Endometrial microvascular endothelial cells (primary cell): Measurements from ENCODE around the gene GPER1. TPM values are rescaled to one million over a fixed set of nuclear protein-coding genes. Genes with fewer than 3 reads are reported as not detected.
"Not testable (repeated sequence)": the region's sequence is repeated elsewhere in the genome, so short reads cannot be mapped to it uniquely, and the experiment has no call there.

Experiments used
- in situ Hi-C: cut with HindIII; loops from 2 replicates; pipeline ENCODE4 v1.10.0; 2017; ENCODE audit warnings: low sequenced_read_pairs, low pct_unique_long_range_greater_than_20kb; ENCODE audit errors: inconsistent ontology term
- total RNA-seq: library from RNA; depleted of rRNA; stranded (reverse); fragments of >200 nt; gene quantifications from one replicate; pipeline ENCODE4 v1.2.3, GENCODE V29; 2015; ENCODE audit errors: inconsistent ontology term

GPER1 gene
- total RNA-seq, 1 donor from 2014 or later = 0.28 TPM

GRCh38 chr7:1064581-1064980 lies 23.3 kb upstream of the GPER1 start:
- in situ Hi-C loops = no loop called here

DNA sequence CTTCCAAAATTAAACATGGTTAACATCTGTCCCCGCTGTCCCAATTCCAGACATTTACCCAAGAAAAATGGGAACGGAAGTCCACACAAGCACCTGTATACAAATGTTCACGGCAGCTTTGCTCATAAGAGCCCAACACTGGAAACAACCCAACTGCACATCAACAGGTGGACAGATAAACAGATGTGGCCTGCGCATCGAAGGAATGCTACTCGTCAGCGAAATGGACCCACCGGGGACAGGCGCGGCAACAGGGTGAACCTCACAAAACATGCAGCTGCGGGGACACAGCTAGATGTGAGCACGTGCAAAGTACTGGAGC lies 22.7 kb upstream of the GPER1 start:
- in situ Hi-C loops = no loop called here

DNA sequence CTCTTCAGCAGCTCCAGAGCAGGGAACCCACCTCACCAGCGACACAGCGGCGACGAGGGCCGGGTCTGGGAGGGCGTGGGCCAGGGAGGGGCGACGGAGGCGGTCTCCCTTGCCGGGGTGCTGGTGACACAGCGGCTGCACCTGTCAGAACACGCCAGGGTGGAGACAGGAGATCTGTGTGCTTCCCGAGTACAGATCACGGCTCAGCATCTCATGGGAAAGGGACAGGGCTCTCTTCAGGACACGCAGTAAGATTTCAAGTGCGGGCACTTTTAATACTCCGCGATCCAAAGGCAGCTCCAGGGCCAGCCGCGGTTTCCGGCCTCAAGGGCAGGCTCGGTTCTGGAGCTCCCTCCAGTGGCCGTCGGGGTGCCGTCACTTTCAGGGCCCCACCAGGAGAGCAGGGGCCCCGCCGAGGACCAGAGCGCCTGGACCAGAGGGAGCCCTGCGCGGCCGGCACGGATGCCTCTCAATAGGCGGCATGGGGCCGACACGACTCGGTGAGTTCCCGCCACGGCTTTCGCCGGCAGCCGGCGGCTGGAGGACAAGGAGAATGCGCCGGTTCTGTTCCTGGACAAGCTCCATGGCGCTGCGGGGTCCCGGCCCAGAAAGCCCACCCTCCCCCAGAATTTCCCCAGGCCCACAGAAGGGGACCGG lies 22.2 kb upstream of the GPER1 start:
- in situ Hi-C loops = no loop called here

DNA sequence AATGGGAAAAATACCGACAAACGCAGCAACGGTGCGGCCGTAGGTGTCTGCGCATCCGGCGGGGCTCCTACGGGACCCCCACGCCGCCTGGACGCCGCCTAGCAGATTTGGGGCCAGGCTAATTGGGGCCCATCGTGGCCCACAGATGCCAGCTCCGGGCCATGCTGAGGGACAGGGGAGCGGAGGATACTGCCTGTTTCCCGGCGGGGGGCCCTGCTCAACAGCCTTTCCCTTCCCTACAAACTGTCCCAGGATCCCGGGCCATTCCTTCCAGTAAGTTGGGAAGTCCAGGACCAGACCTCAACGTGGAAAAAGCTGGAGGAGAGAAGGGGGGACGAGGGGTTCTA lies 21.7 kb upstream of the GPER1 start:
- in situ Hi-C loops = no loop called here

- in situ Hi-C loops = no loop called here
These were observed 19.9 kb upstream of the GPER1 start for GRCh38 chr7:1068013-1068412.

DNA sequence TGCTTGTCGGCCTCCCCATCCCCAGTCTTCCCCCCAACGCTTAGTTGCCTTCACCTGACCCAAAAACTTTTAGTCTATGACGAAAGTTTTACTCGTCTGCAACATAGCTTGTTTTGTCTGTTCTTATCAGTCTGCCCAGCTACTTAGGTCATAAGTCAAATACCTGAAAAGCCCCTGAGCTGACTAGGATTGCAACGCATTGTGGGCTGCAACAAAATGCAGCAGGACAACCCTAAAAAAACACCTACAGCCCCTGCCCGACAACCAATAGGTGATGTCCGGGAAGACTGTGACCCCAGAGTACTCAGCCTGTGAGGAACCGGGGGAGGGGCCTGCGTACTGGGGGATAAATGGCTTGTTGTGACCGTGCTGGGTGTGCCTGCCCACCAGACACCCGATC lies 19.3 kb upstream of the GPER1 start:
- in situ Hi-C loops = no loop called here

DNA sequence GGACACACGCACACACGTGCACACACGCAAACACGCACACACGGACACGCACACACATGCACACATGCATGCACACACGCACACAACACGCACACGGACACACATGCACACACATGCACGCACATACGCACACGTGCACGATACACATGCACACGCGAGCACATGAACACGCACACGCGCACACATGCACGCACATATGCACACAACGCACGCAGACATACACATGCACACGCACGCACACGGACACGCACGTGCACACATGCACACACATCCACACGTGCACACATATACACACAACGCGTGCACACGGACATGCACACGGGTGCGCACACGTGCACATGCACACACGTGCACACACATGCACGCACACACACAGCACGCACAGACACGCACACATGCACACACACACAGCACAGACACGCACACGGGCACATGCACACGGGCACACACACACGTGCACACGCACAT lies 17.3 kb upstream of the GPER1 start:
- in situ Hi-C loops = no loop called here

DNA sequence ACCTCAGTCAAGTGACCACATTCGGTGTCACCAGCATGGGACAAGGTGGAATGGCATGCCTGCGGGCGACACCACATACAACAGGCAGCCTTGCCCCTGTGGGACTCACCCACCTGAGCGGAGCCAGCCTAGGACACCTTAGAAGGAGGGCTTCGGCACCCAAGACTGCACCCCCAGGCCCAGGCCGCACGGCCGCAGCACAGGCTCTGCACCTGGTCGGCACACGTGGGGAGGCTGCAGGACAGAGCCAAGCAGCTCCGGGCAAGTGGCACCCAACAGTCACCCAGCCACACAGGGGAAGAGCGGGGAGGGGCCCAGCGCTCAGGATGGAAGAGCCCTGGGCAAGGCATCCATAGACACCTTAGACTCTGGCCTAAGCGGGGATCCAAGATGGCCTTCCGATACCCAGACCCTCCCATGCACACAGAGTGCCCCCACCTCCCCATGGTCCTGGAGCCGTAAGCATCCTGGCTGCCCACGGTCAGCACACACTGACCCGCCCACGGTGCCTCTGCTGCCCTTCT lies 16.1 kb upstream of the GPER1 start:
- in situ Hi-C loops = no loop called here

- in situ Hi-C loops = no loop called here
These were observed 14.6 kb upstream of the GPER1 start for GRCh38 chr7:1073142-1073977.

DNA sequence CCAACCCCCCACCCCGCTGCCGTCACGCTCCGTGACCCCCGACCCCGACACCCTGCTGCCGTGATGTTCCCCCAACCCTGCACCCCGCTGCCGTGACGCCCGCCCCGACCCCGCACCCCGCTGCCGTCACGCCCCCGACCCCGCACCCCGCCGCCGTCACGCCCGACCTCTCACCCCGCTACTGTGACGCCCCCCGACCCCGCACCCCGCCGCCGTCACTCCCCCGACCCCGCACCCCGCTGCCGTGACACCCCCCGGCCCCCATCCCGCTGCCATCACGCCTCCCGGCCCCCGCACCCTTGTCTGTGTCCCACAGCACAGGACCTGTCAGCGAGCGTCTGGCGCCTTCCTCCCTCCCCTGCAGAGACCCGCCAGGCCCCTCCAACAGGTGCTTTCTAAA lies 13.9 kb upstream of the GPER1 start:
- in situ Hi-C loops = not testable (repeated sequence)

GRCh38 chr7:1074593-1075431 lies 13.1 kb upstream of the GPER1 start:
- in situ Hi-C loops = no loop called here

DNA sequence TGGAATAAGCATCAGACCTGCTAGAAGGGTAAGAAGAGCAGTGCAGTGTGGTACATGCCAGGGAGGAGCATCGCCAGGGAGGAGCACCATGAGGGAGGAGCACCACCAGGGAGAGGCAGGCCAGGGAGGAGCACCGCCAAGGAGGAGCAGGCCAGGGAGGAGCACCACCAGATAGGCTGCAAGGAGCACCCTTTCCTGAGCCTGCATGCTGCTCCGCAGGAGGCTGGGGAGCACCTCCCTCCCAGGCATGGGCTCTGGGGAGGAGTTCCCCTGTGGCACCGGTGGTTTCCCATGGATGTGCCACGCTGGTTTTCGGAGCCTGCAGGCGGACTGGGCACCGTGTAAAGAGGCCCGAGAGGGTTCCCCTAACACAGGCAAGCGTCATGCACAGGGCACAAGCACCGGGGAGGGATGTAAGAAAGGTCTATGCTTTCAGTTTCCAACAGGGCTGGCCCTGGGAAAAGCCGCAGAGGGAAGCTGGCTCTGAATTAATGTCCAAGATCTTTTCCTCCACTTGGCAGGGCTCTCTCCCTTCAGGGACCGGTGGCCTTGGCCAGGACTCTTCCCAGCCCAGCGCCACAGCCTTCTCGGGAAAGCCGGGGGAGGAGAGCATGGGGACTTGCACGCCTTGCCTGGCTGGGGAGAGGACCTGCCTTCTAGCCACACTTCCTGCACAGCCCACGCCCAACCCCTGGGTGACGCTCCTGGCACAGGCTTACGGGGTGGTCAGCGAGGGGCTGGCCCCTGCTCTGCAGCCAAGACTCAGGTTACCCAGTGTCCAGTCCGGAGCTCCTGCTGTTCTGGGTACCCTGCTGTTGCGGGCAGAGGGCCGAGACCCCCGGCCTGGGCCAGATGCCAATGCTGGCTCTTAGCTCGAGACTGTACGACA lies 11.5 kb upstream of the GPER1 start:
- in situ Hi-C loops = no loop called here

DNA sequence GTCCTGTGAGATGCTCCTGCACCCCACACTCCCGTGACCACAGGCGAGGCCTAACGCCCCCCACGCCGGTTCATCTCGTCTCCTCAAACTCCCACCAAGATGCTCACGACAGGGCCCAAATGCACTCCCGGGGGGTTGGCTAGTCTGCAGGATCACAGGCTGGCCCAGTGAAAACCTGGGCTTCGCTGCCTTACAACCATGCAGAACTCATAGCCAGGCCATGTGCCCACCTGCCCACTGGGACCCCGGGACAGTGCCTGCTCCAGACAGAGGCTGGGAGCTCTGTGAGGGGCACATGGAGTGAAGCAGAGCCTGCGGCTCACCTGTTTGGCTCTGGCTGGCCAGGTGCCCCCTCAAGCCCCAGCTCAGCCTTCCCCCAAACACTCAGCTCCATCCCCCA lies 9.4 kb upstream of the GPER1 start:
- in situ Hi-C loops = no loop called here

- in situ Hi-C loops = no loop called here
These were observed 8.9 kb upstream of the GPER1 start for GRCh38 chr7:1078985-1079384.

DNA sequence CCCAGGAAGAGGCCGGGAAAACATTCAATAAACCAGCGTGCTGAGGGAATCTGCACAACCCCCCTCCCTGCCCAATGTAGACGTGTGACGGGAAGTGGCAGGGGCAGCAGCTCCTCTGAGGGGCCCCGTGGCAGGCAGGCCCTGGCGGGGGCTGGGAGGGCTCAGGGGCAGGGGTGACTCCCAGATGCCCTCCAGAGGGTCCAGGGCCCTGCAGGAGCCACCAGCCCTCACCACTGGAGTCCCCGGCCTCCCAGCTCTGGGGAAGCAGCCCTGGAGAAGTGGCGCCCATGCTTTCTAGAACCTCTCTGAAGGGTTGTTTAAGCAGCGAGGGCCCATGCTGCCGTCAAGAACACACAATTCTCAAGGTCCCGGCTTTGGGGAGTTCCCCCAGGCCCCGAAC lies 8.4 kb upstream of the GPER1 start:
- in situ Hi-C loops = no loop called here

DNA sequence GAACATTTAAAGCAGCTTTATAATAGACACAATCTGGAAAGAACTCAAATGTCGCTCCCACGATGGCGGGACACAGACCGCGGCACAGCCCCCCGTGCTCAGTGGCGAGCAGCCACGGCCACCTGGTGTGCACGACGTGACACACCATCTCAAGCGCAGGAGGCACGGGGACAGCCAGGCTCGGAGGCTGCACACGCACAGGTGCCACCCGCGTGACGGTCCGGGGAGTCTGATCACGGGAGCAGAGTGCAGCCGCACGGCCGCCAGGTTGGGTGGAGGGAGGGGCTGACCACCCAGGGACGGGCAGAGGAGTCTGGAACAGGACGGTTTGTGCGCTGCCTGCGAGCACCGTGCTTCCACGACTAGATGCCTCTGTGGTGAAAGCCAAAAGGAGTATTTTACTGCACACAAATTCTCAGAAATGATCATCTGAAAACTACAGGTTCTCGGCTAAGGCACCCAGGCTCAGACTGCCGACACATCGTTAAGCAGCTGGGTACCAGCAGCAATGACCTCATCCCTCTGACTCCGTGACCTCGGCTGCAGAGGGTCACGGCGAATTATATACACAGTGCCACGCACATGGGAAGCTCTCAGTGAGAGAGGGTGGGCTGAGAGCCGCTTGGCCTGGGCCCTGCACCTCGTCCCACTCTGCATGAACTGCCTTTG lies 7.5 kb upstream of the GPER1 start:
- in situ Hi-C loops = no loop called here

GRCh38 chr7:1080921-1081255 lies 7.0 kb upstream of the GPER1 start:
- in situ Hi-C loops = no loop called here

DNA sequence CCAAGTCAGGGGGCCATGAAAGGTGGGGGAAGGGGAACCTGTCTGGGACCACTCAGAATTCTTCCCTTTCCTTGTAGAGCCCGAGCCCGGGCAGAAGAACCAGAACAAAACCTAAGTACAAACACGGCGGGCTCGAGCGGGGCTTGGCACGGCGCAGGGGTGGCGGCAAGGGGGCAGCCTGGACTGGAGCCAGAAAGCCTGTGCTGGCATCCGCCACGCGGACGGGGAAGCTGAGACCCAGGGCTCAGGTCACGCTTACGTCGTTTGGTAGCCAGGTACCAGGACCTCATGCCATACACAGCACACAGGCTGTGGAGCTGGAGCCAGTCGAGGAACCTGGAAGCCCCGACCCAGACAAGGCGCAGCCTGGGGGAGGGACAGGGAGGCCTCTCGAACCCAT lies 6.6 kb upstream of the GPER1 start:
- in situ Hi-C loops = no loop called here
